ENCODE data around the gene UPF3B. TPM values are rescaled to one million over a fixed set of nuclear protein-coding genes. Genes with fewer than 3 reads are reported as not detected.

Gene UPF3B
- total and polyA plus RNA-seq, 9 of the 15 experiments (the other 6 are each of a cell fraction or from before 2014, with no cell fraction given): 17.6 to 57.0 (median 32.3) TPM

- TF ChIP-seq CHD7 (IDR thresholded peaks at IDR 0.05; ENCODE audit: low read depth, low read length) (no peak), STAG1 (CRISPR knock-in tag; IDR thresholded peaks at IDR 0.05; ENCODE audit: borderline replicate concordance) (no peak), ZNF696 (CRISPR knock-in tag; conservative IDR thresholded peaks at IDR 0.05) (no peak), ZNF551 (CRISPR knock-in tag; IDR thresholded peaks at IDR 0.05) (no peak), FOXP4 (CRISPR knock-in tag; IDR thresholded peaks at IDR 0.05; ENCODE audit: borderline replicate concordance) (no peak), RBM34 (IDR thresholded peaks at IDR 0.05; ENCODE audit: borderline replicate concordance, insufficient read depth, low read length) (no peak), RAD21 (CRISPR knock-in tag; conservative IDR thresholded peaks at IDR 0.05 in 1 of 2, IDR thresholded peaks at IDR 0.05 in 1 of 2) (no peak), IRF1 (CRISPR knock-in tag; IDR thresholded peaks at IDR 0.05; ENCODE audit: borderline replicate concordance) (no peak), ZNF232 (CRISPR knock-in tag; IDR thresholded peaks at IDR 0.05) (no peak), POLR2B (IDR thresholded peaks at IDR 0.05; ENCODE audit: low read depth, partially characterized antibody) (peak; percentile 78), SMARCB1 (IDR thresholded peaks at IDR 0.05; ENCODE audit: insufficient read length, low read depth) (no peak)
These were observed at the start of gene UPF3B (continued) for GRCh38 chrX:119852382-119853353.
